GM20431 (cell line): Measurements from ENCODE around the gene MOB2.

Experiments
- in situ Hi-C: fragments of 300-500 bp; cut with MseI, MboI; formaldehyde crosslinking; loops from one replicate; pipeline ENCODE4 v1.15.0; 2020; ENCODE audit warnings: low sequenced_read_pairs; ENCODE audit not compliant: unreplicated experiment

MOB2 gene

GRCh38 chr11:1490651-1491050, 4.1 kb upstream of the MOB2 start:
- in situ Hi-C loops = no loop called here

- in situ Hi-C loops = no loop called here
Observed at GRCh38 chr11:1488575-1489180, 2.1 kb upstream of the MOB2 start.

- in situ Hi-C loops = no loop called here
Observed at GRCh38 chr11:1487851-1488574, 1.4 kb upstream of the MOB2 start.

- in situ Hi-C loops = no loop called here
Observed at GRCh38 chr11:1487091-1487850, 692 bp upstream of the MOB2 start.

GRCh38 chr11:1485504-1485885, 1.1 kb downstream of the MOB2 start:
- in situ Hi-C loops = no loop called here

- in situ Hi-C loops = no loop called here
Observed at GRCh38 chr11:1484695-1485503, 1.7 kb downstream of the MOB2 start.

- in situ Hi-C loops = no loop called here
Observed at GRCh38 chr11:1484061-1484671, 2.4 kb downstream of the MOB2 start.

GRCh38 chr11:1483445-1483961, 3.1 kb downstream of the MOB2 start:
- in situ Hi-C loops = no loop called here

GRCh38 chr11:1482581-1483444, 3.8 kb downstream of the MOB2 start:
- in situ Hi-C loops = no loop called here

- in situ Hi-C loops = no loop called here
Observed at GRCh38 chr11:1481861-1482441, 4.6 kb downstream of the MOB2 start.

- in situ Hi-C loops = no loop called here
Observed at GRCh38 chr11:1481483-1481825, 5.1 kb downstream of the MOB2 start.

GRCh38 chr11:1480555-1481482, 5.8 kb downstream of the MOB2 start:
- in situ Hi-C loops = no loop called here

GRCh38 chr11:1480191-1480554, 6.4 kb downstream of the MOB2 start:
- in situ Hi-C loops = no loop called here

- in situ Hi-C loops = no loop called here
Observed at GRCh38 chr11:1479678-1480118, 6.9 kb downstream of the MOB2 start.

GRCh38 chr11:1479006-1479677, 7.4 kb downstream of the MOB2 start:
- in situ Hi-C loops = no loop called here

GRCh38 chr11:1478544-1478943, 8.0 kb downstream of the MOB2 start:
- in situ Hi-C loops = no loop called here

- in situ Hi-C loops = no loop called here
Observed at GRCh38 chr11:1478011-1478410, 8.6 kb downstream of the MOB2 start.
